H7 (cell line): ENCODE measurements around the gene TTLL8. TPM values are rescaled to one million over a fixed set of nuclear protein-coding genes. Genes with fewer than 3 reads are reported as not detected.
A peak's percentile ranks its signal among the peaks of the same experiment; 100 is the strongest.

Experiments
- DNase-seq: peaks from one replicate; pipeline ENCODE4 v3.0.0; 2012
- H3K27me3 ChIP-seq: 2 replicates; pipeline ENCODE4 v1.6.0; 2011; ENCODE audit warnings: mild to moderate bottlenecking, low read length; ENCODE audit not compliant: control insufficient read depth, insufficient read depth
- H3K36me3 ChIP-seq: replicated peaks from 2 replicates; pipeline ENCODE4 v1.5.1; 2011; ENCODE audit warnings: low read length; ENCODE audit not compliant: control insufficient read depth, insufficient read depth
- H3K4me3 ChIP-seq: 2 replicates; pipeline ENCODE4 v1.5.1; 2011; ENCODE audit warnings: low read depth, mild to moderate bottlenecking, control low read depth, low read length, moderate library complexity; ENCODE audit not compliant: insufficient read depth
- total RNA-seq: library from RNA; depleted of rRNA; stranded (reverse); fragments of >200 nt; shearing (Covaris generic); gene quantifications from 2 replicates; pipeline ENCODE4 v1.2.3, GENCODE V29; 2014

TTLL8 gene
- total RNA-seq, 1 experiment from 2014 or later: not detected

- no peak for DNase-seq
- Histone ChIP-seq H3K36me3 (no peaks in the 10 kb centered on the region), H3K27me3 (peaks cover 16% of the 10 kb centered on the region), H3K4me3 (no peak overlapping the region)
Measured at GRCh38 chr22:50002791-50003190, 55.3 kb downstream of the TTLL8 start.

GRCh38 chr22:50001388-50002231 lies 56.5 kb downstream of the TTLL8 start:
- Histone ChIP-seq H3K36me3 (no peaks in the 10 kb centered on the region), H3K27me3 (peaks cover 16% of the 10 kb centered on the region), H3K4me3 (no peak overlapping the region)
- DNase-seq: peak; percentile 57

GRCh38 chr22:50000587-50001387 lies 57.3 kb downstream of the TTLL8 start:
- Histone ChIP-seq H3K4me3 (no peak overlapping the region), H3K27me3 (peaks cover 16% of the 10 kb centered on the region), H3K36me3 (no peaks in the 10 kb centered on the region)
- peak; percentile 55 for DNase-seq

- peak; percentile 82 for DNase-seq
- Histone ChIP-seq H3K27me3 (peaks cover 16% of the 10 kb centered on the region), H3K36me3 (no peaks in the 10 kb centered on the region), H3K4me3 (peak overlapping the region; percentile 53)
Measured at GRCh38 chr22:49999946-50000586, 58.0 kb downstream of the TTLL8 start.

GRCh38 chr22:49999063-49999945 lies 58.8 kb downstream of the TTLL8 start:
- peak; percentile 99 for DNase-seq
- H3K4me3 ChIP-seq: peak overlapping the region; percentile 53
- H3K36me3 ChIP-seq: no peaks in the 10 kb centered on the region
- H3K27me3 ChIP-seq: peaks cover 16% of the 10 kb centered on the region

- Histone ChIP-seq H3K36me3 (no peaks in the 10 kb centered on the region), H3K27me3 (peaks cover 16% of the 10 kb centered on the region), H3K4me3 (no peak overlapping the region)
- DNase-seq: no peak
Measured at GRCh38 chr22:49998718-49999062, 59.4 kb downstream of the TTLL8 start.

GRCh38 chr22:49997932-49998717 lies 60.0 kb downstream of the TTLL8 start:
- peaks cover 16% of the 10 kb centered on the region for H3K27me3 ChIP-seq
- peak; percentile 56 for DNase-seq
- no peaks in the 10 kb centered on the region for H3K36me3 ChIP-seq
- no peak overlapping the region for H3K4me3 ChIP-seq

- Histone ChIP-seq H3K36me3 (no peaks in the 10 kb centered on the region), H3K4me3 (no peak overlapping the region), H3K27me3 (peaks cover 16% of the 10 kb centered on the region)
- DNase-seq: peak; percentile 56
Measured at GRCh38 chr22:49997251-49997599, 60.9 kb downstream of the TTLL8 start.

GRCh38 chr22:49996518-49997250 lies 61.4 kb downstream of the TTLL8 start:
- Histone ChIP-seq H3K27me3 (peaks cover 16% of the 10 kb centered on the region), H3K36me3 (no peaks in the 10 kb centered on the region), H3K4me3 (no peak overlapping the region)
- DNase-seq: peak; percentile 64

- Histone ChIP-seq H3K4me3 (no peak overlapping the region), H3K27me3 (peaks cover 14% of the 10 kb centered on the region), H3K36me3 (no peaks in the 10 kb centered on the region)
- DNase-seq: no peak
Measured at GRCh38 chr22:49996119-49996517, 62.0 kb downstream of the TTLL8 start.

- DNase-seq: peak; percentile 38
- H3K27me3 ChIP-seq: peaks cover 9% of the 10 kb centered on the region
- no peak overlapping the region for H3K4me3 ChIP-seq
- H3K36me3 ChIP-seq: no peaks in the 10 kb centered on the region
Measured at GRCh38 chr22:49995361-49996118, 62.6 kb downstream of the TTLL8 start.

GRCh38 chr22:49995041-49995360 lies 63.1 kb downstream of the TTLL8 start:
- Histone ChIP-seq H3K36me3 (no peaks in the 10 kb centered on the region), H3K27me3 (peaks cover 4% of the 10 kb centered on the region), H3K4me3 (no peak overlapping the region)
- DNase-seq: peak; percentile 43
